CD14-positive monocyte (primary cell): ENCODE results near the gene KCNK3. TPM values are rescaled to one million over a fixed set of nuclear protein-coding genes. Genes with fewer than 3 reads are reported as not detected.

Source experiments
- DNase-seq, 3 donors: peaks; one replicate each; pipeline ENCODE4 v3.0.0-alpha.2; 2011 to 2022
- H2AFZ ChIP-seq: 2 replicates; pipeline ENCODE4 v1.6.0; 2012; ENCODE audit warnings: mild to moderate bottlenecking, low read depth, low read length, inconsistent platforms; ENCODE audit not compliant: insufficient read depth, poor library complexity, severe bottlenecking
- H3K27ac ChIP-seq, 2 donors: 1 replicate in 1 of 2; 2 replicates in 1 of 2; pipeline ENCODE4 v1.5.1; 2012 to 2013; ENCODE audit warnings: low read length in 2 of 2, control low read depth in 1 of 2, inconsistent platforms in 1 of 2, low read depth in 1 of 2, mild to moderate bottlenecking in 1 of 2
- H3K27me3 ChIP-seq, 2 donors: one replicate each; pipeline versions ENCODE4 v1.6.0 to v1.6.1; 2011 to 2013; ENCODE audit warnings: low read length in 2 of 2; ENCODE audit not compliant: control insufficient read depth in 2 of 2, insufficient read depth in 2 of 2
- H3K36me3 ChIP-seq, 2 donors: replicated peaks in 1 of 2; 1 replicate in 1 of 2; 2 replicates in 1 of 2; pipeline versions ENCODE4 v1.5.1 to v1.6.1; 2012 to 2013; ENCODE audit warnings: low read length in 2 of 2, control low read depth in 1 of 2, inconsistent platforms in 1 of 2, mild to moderate bottlenecking in 1 of 2; ENCODE audit not compliant: insufficient read depth in 2 of 2, control insufficient read depth in 1 of 2
- H3K4me1 ChIP-seq, 2 donors: 1 replicate in 1 of 2; 2 replicates in 1 of 2; pipeline versions ENCODE4 v1.5.1 to v1.6.1; 2012 to 2013; ENCODE audit warnings: low read length in 2 of 2, control low read depth in 1 of 2, inconsistent platforms in 1 of 2, mild to moderate bottlenecking in 1 of 2, moderate library complexity in 1 of 2; ENCODE audit not compliant: insufficient read depth in 2 of 2, control insufficient read depth in 1 of 2
- H3K4me2 ChIP-seq: replicated peaks from 2 replicates; pipeline ENCODE3; 2012; ENCODE audit warnings: low read length, moderate library complexity, mild to moderate bottlenecking; ENCODE audit not compliant: poor library complexity, severe bottlenecking; ENCODE audit errors: extremely low read depth
- H3K4me3 ChIP-seq, 3 experiments: fragments of 200-600 bp in 1 of 3; sonication (generic) in 1 of 3; replicated peaks in 1 of 3; 1 replicate in 2 of 3; 2 replicates in 1 of 3; pipeline ENCODE4 v1.5.1; 2011 to 2013; ENCODE audit warnings: low read length in 3 of 3, mild to moderate bottlenecking in 3 of 3, control low read depth in 2 of 3, low read depth in 2 of 3, inconsistent platforms in 1 of 3, moderate library complexity in 1 of 3
- H3K79me2 ChIP-seq: 2 replicates; pipeline ENCODE4 v1.6.0; 2012; ENCODE audit warnings: mild to moderate bottlenecking, control low read depth, inconsistent platforms, low read length, moderate library complexity; ENCODE audit not compliant: insufficient read depth
- H3K9ac ChIP-seq: 2 replicates; pipeline ENCODE4 v1.6.0; 2017; ENCODE audit warnings: low read length, mild to moderate bottlenecking; ENCODE audit not compliant: insufficient read depth, poor library complexity, severe bottlenecking
- H3K9me3 ChIP-seq, 2 donors: replicated peaks in 1 of 2; 1 replicate in 1 of 2; 2 replicates in 1 of 2; pipeline versions ENCODE4 v1.5.1 to v1.6.1; 2012 to 2013; ENCODE audit warnings: low read length in 2 of 2, control low read depth in 1 of 2; ENCODE audit not compliant: control insufficient read depth in 1 of 2, insufficient read depth in 1 of 2
- H4K20me1 ChIP-seq: 2 replicates; pipeline ENCODE4 v1.6.0; 2012; ENCODE audit warnings: mild to moderate bottlenecking, low read length, control low read depth, moderate library complexity; ENCODE audit not compliant: insufficient read depth
- H3K27ac Mint-ChIP-seq, 7 donors: one replicate each; pipeline ENCODE4 v1.8.0; 2020; ENCODE audit warnings: mild to moderate bottlenecking in 7 of 7, mixed read lengths in 7 of 7, moderate library complexity in 6 of 7, inconsistent platforms in 2 of 7
- H3K27me3 Mint-ChIP-seq, 3 donors: one replicate each; pipeline ENCODE4 v1.8.0; 2021 to 2022; ENCODE audit warnings: low read depth in 3 of 3, mild to moderate bottlenecking in 3 of 3, mixed read lengths in 3 of 3, moderate library complexity in 3 of 3, inconsistent platforms in 1 of 3
- H3K36me3 Mint-ChIP-seq, 2 donors: one replicate each; pipeline ENCODE4 v1.8.0; 2020; ENCODE audit warnings: mixed read lengths in 2 of 2, inconsistent platforms in 1 of 2, mild to moderate bottlenecking in 1 of 2
- H3K4me1 Mint-ChIP-seq: one replicate; pipeline ENCODE4 v1.8.0; 2020; ENCODE audit warnings: mild to moderate bottlenecking, mixed read lengths
- H3K4me3 Mint-ChIP-seq, 2 donors: one replicate each; pipeline ENCODE4 v1.8.0; 2020; ENCODE audit warnings: mild to moderate bottlenecking in 2 of 2, mixed read lengths in 2 of 2, moderate library complexity in 1 of 2
- H3K9me3 Mint-ChIP-seq, 7 donors: one replicate each; pipeline ENCODE4 v1.8.0; 2020 to 2022; ENCODE audit warnings: mixed read lengths in 7 of 7, mild to moderate bottlenecking in 6 of 7, moderate library complexity in 6 of 7, inconsistent platforms in 2 of 7
- CTCF ChIP-seq: fragments of 200-600 bp; IDR thresholded peaks from one replicate; pipeline ENCODE4 v1.8.0; 2022; ENCODE audit warnings: antibody characterized with exemption, mild to moderate bottlenecking
- WGBS: methylation state at CpG from one replicate; pipeline ENCODE4 v1.1.5; 2013; ENCODE audit warnings: missing lambda C conversion rate; ENCODE audit not compliant: insufficient coverage; 5-methylcytosine and 5-hydroxymethylcytosine counted together
- intact Hi-C, 2 donors: fragments of 100-400 bp; cut with micrococcal nuclease; formaldehyde crosslinking; loops; one replicate each; pipeline versions ENCODE4 v1.15.0 to v1.15.1; 2023
- polyA plus RNA-seq, 3 donors: library from polyadenylated mRNA; depleted of rRNA in 1 of 3; unstranded in 2 of 3; stranded (reverse) in 1 of 3; fragments of 300-500 nt in 2 of 3; fragments of >200 nt in 1 of 3; fragmentation: Illumina TruSeq in 2 of 3; gene quantifications; 1 replicate in 2 of 3; 2 replicates in 1 of 3; pipeline ENCODE4 v1.2.3, GENCODE V29; 2012 to 2021

KCNK3 gene
- polyA plus RNA-seq, 3 donors: not detected

GRCh38 chr2:26668856-26669750 is 23.4 kb upstream of the KCNK3 start:
- H2AFZ ChIP-seq: no peak overlapping the region
- H3K9me3 ChIP-seq: no peaks in the 10 kb centered on the region
- H3K79me2 ChIP-seq: no peaks in the 10 kb centered on the region
- H3K36me3 ChIP-seq: no peaks in the 10 kb centered on the region
- H3K4me1 ChIP-seq: no peaks in the 10 kb centered on the region
- 47% methylated on average over 5 of the region's 8 CpGs for WGBS
- H3K27ac ChIP-seq: no peak overlapping the region
- no peak overlapping the region for H3K9ac ChIP-seq
- no peaks in the 10 kb centered on the region for H4K20me1 ChIP-seq
- no peak overlapping the region for H3K4me3 ChIP-seq
- no peak for TF ChIP-seq CTCF
- no peak for DNase-seq
- intact Hi-C loops: no loop called here
- Mint-ChIP-seq H3K4me3 (no peak overlapping the region), H3K36me3 (no peaks in the 10 kb centered on the region), H3K27me3 (peaks cover 15 to 27% (median 23%) of the 10 kb centered on the region in 3 donors), H3K4me1 (no peaks in the 10 kb centered on the region), H3K27ac (no peak overlapping the region), H3K9me3 (peaks cover 0 to 7% (median 3%) of the 10 kb centered on the region in 7 donors)
- H3K4me2 ChIP-seq: no peak overlapping the region
- H3K27me3 ChIP-seq: peaks cover 0 to 3% of the 10 kb centered on the region in 2 donors

- Mint-ChIP-seq H3K4me3 (no peak overlapping the region), H3K27ac (no peak overlapping the region), H3K9me3 (peaks cover 0 to 7% (median 3%) of the 10 kb centered on the region in 7 donors), H3K27me3 (peaks cover 15 to 27% (median 21%) of the 10 kb centered on the region in 3 donors), H3K36me3 (no peaks in the 10 kb centered on the region), H3K4me1 (no peaks in the 10 kb centered on the region)
- Histone ChIP-seq H3K27me3 (peaks cover 0 to 3% of the 10 kb centered on the region in 2 donors), H3K4me2 (no peak overlapping the region), H3K4me1 (no peaks in the 10 kb centered on the region), H3K79me2 (no peaks in the 10 kb centered on the region), H3K27ac (no peak overlapping the region), H2AFZ (no peak overlapping the region), H3K9me3 (no peaks in the 10 kb centered on the region), H3K36me3 (no peaks in the 10 kb centered on the region), H3K9ac (no peak overlapping the region), H3K4me3 (no peak overlapping the region), H4K20me1 (no peaks in the 10 kb centered on the region)
- 8% methylated on average over 2 of the region's 3 CpGs for WGBS
- intact Hi-C loops: no loop called here
- TF ChIP-seq CTCF: no peak
- DNase-seq: no peak
Measured at GRCh38 chr2:26670171-26670570, 22.4 kb upstream of the KCNK3 start.
